Prostate gland (tissue), 2 donors: ENCODE measurements around the gene E2F4.

Experiments
- CTCF ChIP-seq, 4 experiments: fragments of 200-600 bp in 2 of 4; fragments of 450-650 bp in 2 of 4; sonication (generic) in 2 of 4; IDR thresholded peaks; 1 replicate in 3 of 4; 2 replicates in 1 of 4; pipeline ENCODE4 v1.5.1; 2016 to 2019; ENCODE audit warnings: antibody characterized with exemption in 4 of 4, mild to moderate bottlenecking in 2 of 4, moderate library complexity in 2 of 4
- POLR2A ChIP-seq: fragments of 450-650 bp; IDR thresholded peaks from one replicate; pipeline ENCODE4 v1.6.1; 2016; ENCODE audit warnings: antibody characterized with exemption, mild to moderate bottlenecking

- TF ChIP-seq CTCF (IDR thresholded peaks at IDR 0.05) (no peak), POLR2A (no peak)
Observed at GRCh38 chr16:67145746-67146145, 46.2 kb upstream of the E2F4 start.
